GM19099 (cell line): ENCODE results near the gene PACS2.

Experiments
- POLR2A ChIP-seq: IDR thresholded peaks from 3 replicates; pipeline ENCODE4 v1.6.1; 2011; ENCODE audit warnings: low read depth; ENCODE audit not compliant: insufficient read length; ENCODE audit errors: extremely low read depth

Gene PACS2

GRCh38 chr14:105333613-105334364 is 19.2 kb downstream of the PACS2 start:
- TF ChIP-seq POLR2A: no peak

DNA sequence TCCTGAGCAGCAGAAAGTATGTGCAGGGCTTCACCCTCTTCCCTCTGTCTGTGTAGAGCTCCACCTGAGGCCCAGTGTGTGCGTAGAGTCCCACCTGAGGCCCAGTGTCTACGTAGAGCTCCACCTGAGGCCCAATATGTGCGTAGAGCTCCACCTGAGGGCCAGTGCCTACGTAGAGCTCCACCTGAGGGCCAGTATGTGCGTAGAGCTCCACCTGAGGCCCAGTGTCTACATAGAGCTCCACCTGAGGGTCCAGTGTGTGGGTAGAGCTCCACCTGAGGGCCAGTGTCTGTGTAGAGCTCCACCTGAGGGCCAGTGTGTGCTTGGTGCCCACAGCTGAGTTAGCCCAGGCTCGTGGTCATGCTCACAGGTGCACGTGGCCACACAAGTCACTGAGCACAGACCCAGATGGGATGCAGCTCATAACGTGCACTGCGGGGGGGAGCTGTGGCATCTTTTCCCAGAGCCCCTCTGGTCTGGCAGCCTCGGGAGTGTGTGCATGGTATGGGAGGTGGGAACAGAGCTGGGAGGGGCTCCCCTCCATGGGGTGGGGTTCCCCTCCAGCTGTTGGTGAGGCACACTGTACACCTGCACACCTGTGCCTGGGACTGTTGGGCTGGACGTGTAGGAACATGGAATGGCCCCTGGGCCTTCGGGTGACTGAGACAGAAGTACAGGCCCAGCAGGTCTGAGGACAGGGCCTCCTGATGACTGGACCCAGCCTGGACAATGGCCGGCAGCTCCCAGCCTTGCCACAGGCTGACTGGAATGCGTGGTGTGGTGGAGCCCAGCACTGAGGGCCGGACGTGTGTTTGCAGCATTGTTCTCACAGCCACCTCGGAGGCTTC is 20.1 kb downstream of the PACS2 start:
- no peak for TF ChIP-seq POLR2A

- no peak for TF ChIP-seq POLR2A
These were observed 21.4 kb downstream of the PACS2 start for GRCh38 chr14:105335735-105336476.

DNA sequence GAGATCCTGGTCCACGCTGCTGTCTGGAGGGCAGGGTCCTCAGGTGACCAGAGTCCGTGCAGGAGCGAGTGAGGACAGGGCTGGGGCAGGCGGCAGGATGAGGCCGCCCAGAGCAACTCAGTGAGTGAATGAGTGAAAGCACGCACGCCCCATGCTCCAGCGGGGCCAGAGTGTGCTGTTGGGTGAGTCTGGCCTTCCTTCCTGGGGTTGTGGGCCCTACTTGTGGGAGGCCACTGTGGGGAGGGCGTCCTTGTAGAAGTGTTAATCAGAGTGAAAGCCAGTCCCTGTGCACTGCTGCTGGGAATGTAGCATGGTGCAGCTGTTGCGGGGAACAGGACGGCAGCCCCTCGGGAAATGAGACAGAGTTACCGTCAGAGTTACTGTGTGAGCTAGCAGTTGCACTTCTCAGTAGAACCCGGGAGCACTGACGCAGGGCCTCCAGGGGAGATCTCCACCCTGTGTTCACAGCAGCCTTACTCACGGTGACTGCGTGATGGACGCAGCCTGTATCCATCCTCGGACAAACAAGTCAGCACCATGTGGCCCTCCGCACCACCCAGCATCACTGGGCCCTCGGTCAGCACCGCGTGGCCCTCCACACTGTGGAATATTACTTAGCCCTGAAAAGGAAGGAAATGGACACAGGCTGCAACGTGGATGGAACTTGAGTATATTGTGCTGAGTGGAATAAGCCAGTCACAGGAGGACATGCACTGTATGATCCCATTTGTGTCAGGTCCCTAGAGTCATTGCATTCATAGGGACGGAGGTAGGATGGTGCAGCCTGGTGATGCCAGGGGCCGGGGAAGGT is 22.1 kb downstream of the PACS2 start:
- TF ChIP-seq POLR2A: no peak

DNA sequence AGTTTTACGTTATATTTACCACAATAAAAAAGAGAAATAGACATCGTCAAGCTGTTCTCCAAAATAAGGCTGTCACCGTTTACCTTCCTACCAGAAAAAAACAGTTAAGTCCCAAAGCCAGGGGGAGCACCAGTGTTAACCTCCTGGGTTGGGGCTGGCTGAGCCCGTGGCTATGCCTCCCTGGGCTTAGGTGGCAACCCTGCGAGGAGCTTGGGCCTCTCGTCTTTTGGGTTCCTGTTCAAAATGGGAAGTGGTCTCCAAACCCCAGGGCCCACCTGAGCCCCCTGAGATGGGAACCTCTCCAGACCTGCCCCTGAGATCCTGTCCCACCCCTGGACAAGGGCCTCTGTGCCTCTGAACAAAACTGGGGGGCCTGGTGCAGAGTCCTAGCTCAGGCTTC is 22.9 kb downstream of the PACS2 start:
- TF ChIP-seq POLR2A: no peak

DNA sequence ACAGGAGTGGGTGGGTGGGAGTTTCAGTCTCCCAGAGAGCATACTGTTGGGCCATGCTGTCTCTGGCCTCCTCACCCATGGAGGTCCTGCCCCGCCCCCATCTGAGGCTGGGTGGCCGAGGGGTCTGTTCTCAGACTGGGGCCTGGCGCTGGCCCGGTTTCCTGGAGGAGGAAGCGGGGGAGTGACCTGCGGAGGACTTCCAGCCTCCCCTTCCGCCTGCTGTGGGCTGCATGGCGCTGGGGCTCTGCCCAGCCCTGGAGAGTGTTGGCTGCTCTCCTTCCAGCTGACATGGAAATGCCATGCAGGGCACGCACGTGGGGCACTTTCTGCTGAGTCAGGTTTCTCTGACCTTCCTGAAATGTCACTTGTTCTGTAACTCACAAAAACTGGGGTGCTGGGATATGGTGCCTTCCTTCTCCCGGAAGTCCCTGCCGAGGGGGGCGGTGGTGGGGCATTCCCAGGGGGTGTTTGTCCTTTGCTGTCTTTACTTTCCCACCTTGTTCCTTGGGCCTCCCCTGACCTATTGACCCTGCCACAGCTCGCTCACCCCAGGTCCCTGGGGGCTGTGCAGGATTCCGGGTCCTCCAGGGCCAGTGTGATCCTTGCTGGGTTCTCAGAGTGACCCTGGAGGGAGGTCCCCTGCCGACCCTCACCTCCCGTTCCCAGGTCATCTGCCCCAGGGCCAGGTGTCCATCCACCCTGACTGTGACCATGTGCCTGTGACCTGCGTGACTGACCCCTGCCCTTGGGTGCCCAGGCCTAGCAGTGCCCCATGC is 23.6 kb downstream of the PACS2 start:
- TF ChIP-seq POLR2A: no peak

DNA sequence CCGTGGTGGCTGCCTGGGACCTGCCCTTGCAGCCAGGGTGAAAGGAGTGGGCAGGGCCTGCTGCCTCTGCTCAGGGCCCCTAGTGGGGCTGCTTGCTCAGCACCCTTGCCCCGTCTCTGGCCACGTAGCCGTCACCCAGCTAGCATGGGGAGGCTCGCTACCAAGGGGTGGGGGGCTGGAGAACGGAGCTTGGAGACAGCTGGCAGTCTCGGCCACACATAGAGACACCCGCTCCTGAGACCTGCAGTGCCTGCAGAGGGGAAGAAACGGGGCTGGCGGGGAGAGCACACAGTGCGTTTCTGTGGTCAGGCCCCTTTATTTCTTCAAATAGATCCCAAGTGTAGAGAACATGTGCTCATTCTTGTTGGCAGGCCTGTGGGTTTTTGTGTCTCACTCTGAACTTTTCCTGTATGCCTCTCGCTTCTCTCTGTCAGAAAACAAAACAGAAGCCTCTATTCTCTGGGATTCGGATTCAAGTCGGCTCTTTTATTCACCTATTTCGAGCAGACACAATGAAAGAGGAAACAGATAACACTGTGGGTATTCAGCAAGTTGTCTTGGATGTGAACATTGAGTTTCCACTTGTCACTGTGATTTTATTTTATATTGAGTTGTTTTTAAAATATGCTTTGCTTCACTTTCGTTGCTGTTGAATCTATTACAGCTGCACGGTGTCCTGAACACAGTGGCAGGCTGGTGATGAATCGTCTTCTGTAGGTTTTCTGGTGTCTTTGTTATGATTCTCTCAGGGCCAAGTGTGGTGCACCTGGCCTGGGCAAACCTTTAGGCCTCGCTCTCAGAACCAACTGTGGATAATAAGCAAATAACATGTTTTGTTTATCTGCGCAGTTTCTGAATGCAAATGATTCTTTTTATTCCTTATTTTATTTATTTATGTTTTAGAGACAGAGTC is 26.5 kb downstream of the PACS2 start:
- TF ChIP-seq POLR2A: no peak

DNA sequence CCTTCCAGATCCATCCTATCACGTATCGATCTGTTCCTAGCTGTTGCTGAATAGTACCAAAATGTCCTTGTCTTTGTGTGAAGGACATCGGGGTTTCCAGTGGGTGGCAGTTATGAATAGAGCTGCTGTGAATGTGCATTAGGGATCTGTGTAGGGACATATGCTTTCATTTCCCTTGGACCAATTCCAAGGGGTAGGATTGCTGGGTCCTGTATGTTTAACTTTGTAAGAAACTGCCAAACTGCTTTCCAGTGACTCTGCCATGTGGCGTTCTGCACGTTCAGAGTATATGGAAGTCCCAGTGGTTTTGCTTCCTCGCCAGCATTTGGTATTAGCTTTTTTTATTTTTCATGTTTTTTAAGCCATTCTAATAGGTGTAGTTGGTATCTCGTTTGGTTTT is 28.6 kb downstream of the PACS2 start:
- no peak for TF ChIP-seq POLR2A

- no peak for TF ChIP-seq POLR2A
These were observed 31.6 kb downstream of the PACS2 start for GRCh38 chr14:105346200-105346533.

- TF ChIP-seq POLR2A: no peak
These were observed 32.5 kb downstream of the PACS2 start for GRCh38 chr14:105346876-105347586.

GRCh38 chr14:105347587-105347968 is 33.0 kb downstream of the PACS2 start:
- TF ChIP-seq POLR2A: no peak

GRCh38 chr14:105348169-105348944 is 33.8 kb downstream of the PACS2 start:
- TF ChIP-seq POLR2A: no peak
